GM23338 (cell line): ENCODE measurements around the gene ILK.

ENCODE experiments used
- EZH2 ChIP-seq: fragments of 200-600 bp; sonication (generic); IDR thresholded peaks from one replicate; pipeline ENCODE4 v1.8.0; 2017; ENCODE audit warnings: antibody characterized with exemption, mild to moderate bottlenecking, low read depth; ENCODE audit not compliant: unreplicated experiment
- EZH2phosphoT487 ChIP-seq: fragments of 200-600 bp; sonication (generic); IDR thresholded peaks from one replicate; pipeline ENCODE4 v1.8.1; 2018; ENCODE audit warnings: antibody characterized with exemption; ENCODE audit not compliant: unreplicated experiment
- POLR2AphosphoS5 ChIP-seq: IDR thresholded peaks from 2 replicates; pipeline ENCODE4 v1.6.1; 2016; ENCODE audit warnings: antibody characterized with exemption, low read depth
- STAT1 ChIP-seq: IDR thresholded peaks from one replicate; pipeline ENCODE4 v1.6.1; 2016; ENCODE audit warnings: antibody characterized with exemption; ENCODE audit not compliant: unreplicated experiment
- ZNF114 ChIP-seq: fragments of 250-450 bp; sonication (Bioruptor Pico); IDR thresholded peaks from 2 replicates; pipeline ENCODE4 v1.5.0; 2020; ENCODE audit warnings: mild to moderate bottlenecking, moderate library complexity
- TF ChIP-seq, protein P1 (sequence below), 2 experiments: fragments of 200-600 bp in 1 of 2; sonication (generic) in 1 of 2; conservative IDR thresholded peaks; 2 replicates each; pipeline versions ENCODE4 v1.5.1 to v1.6.1; 2016 to 2017; ENCODE audit warnings: antibody characterized with exemption in 2 of 2, low read depth in 2 of 2, mild to moderate bottlenecking in 2 of 2, moderate library complexity in 1 of 2

DNA sequence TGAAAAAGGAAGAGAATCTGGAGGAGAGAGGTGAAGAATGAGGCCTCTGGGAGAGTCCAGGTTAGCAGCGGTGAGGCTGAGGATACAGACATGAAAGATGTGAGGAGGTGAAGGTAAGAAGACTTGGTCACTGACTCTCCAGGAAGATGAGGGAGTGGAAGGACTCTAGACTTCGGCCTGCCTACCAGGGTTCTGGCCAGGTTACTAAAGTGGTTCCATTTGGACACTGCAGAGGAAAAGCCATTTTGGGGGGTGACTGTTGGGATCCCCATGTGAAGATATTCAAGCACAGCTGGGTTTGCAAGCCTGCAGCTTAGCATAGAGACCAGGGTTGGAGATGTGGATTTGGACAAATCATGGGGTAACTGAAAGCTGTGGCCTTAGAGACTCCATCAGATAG is 44.3 kb downstream of the ILK start:
- TF ChIP-seq STAT1: no peak
- TF ChIP-seq, protein P1, sequence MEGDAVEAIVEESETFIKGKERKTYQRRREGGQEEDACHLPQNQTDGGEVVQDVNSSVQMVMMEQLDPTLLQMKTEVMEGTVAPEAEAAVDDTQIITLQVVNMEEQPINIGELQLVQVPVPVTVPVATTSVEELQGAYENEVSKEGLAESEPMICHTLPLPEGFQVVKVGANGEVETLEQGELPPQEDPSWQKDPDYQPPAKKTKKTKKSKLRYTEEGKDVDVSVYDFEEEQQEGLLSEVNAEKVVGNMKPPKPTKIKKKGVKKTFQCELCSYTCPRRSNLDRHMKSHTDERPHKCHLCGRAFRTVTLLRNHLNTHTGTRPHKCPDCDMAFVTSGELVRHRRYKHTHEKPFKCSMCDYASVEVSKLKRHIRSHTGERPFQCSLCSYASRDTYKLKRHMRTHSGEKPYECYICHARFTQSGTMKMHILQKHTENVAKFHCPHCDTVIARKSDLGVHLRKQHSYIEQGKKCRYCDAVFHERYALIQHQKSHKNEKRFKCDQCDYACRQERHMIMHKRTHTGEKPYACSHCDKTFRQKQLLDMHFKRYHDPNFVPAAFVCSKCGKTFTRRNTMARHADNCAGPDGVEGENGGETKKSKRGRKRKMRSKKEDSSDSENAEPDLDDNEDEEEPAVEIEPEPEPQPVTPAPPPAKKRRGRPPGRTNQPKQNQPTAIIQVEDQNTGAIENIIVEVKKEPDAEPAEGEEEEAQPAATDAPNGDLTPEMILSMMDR (conservative IDR thresholded peaks at IDR 0.05; ENCODE audit: low read depth in 2 of 2): no peak
- TF ChIP-seq ZNF114: no peak
- no peak for TF ChIP-seq POLR2AphosphoS5
- TF ChIP-seq EZH2phosphoT487: no peak
- TF ChIP-seq EZH2: no peak
